Activated T-helper 2 cell treated with anti-CD3 and anti-CD28 coated beads, Interferon-gamma antibody, Interleukin-2, Interleukin-4, amounts not matched to agents 10 μg/mL and 5 μg/mL and 100 μg/mL, durations not matched to agents 14 hours and 24 hours and 36 hours (primary cell): ENCODE measurements around the gene IL1RL2. TPM values are rescaled to one million over a fixed set of nuclear protein-coding genes. Genes with fewer than 3 reads are reported as not detected.

Source experiments
- DNase-seq: peaks from one replicate; pipeline ENCODE4 v3.0.0; 2021; ENCODE audit warnings: low spot score
- H3K27ac Mint-ChIP-seq: one replicate; pipeline ENCODE4 v1.8.0; 2021; ENCODE audit warnings: mixed read lengths
- H3K27me3 Mint-ChIP-seq: one replicate; pipeline ENCODE4 v1.8.0; 2021; ENCODE audit warnings: low read depth, mixed read lengths
- H3K36me3 Mint-ChIP-seq: one replicate; pipeline ENCODE4 v1.8.0; 2021; ENCODE audit warnings: low read depth, mixed read lengths
- H3K4me1 Mint-ChIP-seq: one replicate; pipeline ENCODE4 v1.8.0; 2021; ENCODE audit warnings: low read depth, mixed read lengths
- H3K4me3 Mint-ChIP-seq: one replicate; pipeline ENCODE4 v1.8.0; 2021; ENCODE audit warnings: low read depth, mild to moderate bottlenecking, moderate library complexity, mixed read lengths
- H3K9me3 Mint-ChIP-seq: one replicate; pipeline ENCODE4 v1.8.0; 2021; ENCODE audit warnings: mixed read lengths
- intact Hi-C: fragments of 100-400 bp; cut with micrococcal nuclease; formaldehyde crosslinking; loops from one replicate; pipeline ENCODE4 v1.15.1; 2023
- total RNA-seq: library from RNA; stranded (reverse); gene quantifications from 2 replicates; pipeline ENCODE4 v1.2.3, GENCODE V29; 2022

IL1RL2 gene
- total RNA-seq, 1 donor from 2014 or later, result not detected

GRCh38 chr2:102273619-102274211, 86.9 kb downstream of the IL1RL2 start:
- DNase-seq, result no peak
- H3K36me3 Mint-ChIP-seq, result peaks cover 9% of the 10 kb centered on the region

GRCh38 chr2:102276549-102277201, 89.9 kb downstream of the IL1RL2 start:
- H3K4me3 Mint-ChIP-seq, result no peak overlapping the region
- no peak for DNase-seq
- H3K27ac Mint-ChIP-seq, result peak overlapping the region; percentile 0
- intact Hi-C loops, result no loop called here
- H3K9me3 Mint-ChIP-seq, result peaks cover 21% of the 10 kb centered on the region
- no peaks in the 10 kb centered on the region for H3K27me3 Mint-ChIP-seq
- H3K4me1 Mint-ChIP-seq, result peaks cover 55% of the 10 kb centered on the region
- H3K36me3 Mint-ChIP-seq, result peaks cover 9% of the 10 kb centered on the region

More at GRCh38 chr2:102273619-102274211, 86.9 kb downstream of the IL1RL2 start:
- Mint-ChIP-seq H3K27ac (no peak overlapping the region), H3K4me3 (no peak overlapping the region), H3K9me3 (peaks cover 21% of the 10 kb centered on the region), H3K27me3 (no peaks in the 10 kb centered on the region), H3K4me1 (peaks cover 62% of the 10 kb centered on the region)
- intact Hi-C loops, result no loop called here

GRCh38 chr2:102277202-102277700, 90.4 kb downstream of the IL1RL2 start:
- Mint-ChIP-seq H3K27ac (peak overlapping the region; percentile 0), H3K36me3 (peaks cover 9% of the 10 kb centered on the region), H3K27me3 (no peaks in the 10 kb centered on the region), H3K4me3 (no peak overlapping the region), H3K9me3 (peaks cover 21% of the 10 kb centered on the region), H3K4me1 (peaks cover 49% of the 10 kb centered on the region)
- intact Hi-C loops, result no loop called here
- no peak for DNase-seq

DNA sequence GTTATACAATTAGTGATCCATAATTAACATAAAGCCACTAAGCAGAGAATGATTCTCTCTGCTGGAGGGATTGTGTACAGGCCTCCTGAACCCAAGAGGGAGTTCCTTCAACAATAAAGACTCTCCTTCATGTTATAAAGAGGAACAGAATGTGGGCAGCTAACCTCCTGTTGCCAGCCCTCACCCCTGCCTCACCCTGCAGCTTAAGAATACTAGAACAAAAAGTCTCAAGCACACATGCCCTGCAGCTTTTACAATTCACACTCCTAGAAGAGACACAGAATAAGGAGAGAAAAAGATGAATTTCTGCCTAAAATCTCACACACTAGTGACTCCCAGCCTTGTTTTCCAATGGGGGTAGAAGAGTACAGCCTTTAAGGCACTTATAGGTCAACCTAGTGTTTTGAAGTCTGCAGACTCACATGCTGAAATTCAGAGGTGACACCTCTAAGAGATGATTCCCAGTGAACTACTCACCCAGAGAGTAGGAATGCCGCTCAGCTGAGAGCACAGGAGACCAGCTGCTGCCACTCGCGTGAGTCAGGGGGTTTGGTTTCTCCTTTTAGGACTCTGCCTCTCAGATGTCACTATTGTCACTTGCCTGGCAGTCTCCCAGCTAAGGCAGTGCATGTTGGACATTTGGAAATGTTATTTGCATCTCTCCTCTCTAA, 92.0 kb downstream of the IL1RL2 start:
- H3K4me3 Mint-ChIP-seq, result no peak overlapping the region
- H3K36me3 Mint-ChIP-seq, result peaks cover 9% of the 10 kb centered on the region
- peaks cover 21% of the 10 kb centered on the region for H3K9me3 Mint-ChIP-seq
- no peak for DNase-seq
- H3K27ac Mint-ChIP-seq, result peak overlapping the region; percentile 34
- H3K4me1 Mint-ChIP-seq, result peaks cover 45% of the 10 kb centered on the region
- no peaks in the 10 kb centered on the region for H3K27me3 Mint-ChIP-seq
- intact Hi-C loops, result no loop called here

DNA sequence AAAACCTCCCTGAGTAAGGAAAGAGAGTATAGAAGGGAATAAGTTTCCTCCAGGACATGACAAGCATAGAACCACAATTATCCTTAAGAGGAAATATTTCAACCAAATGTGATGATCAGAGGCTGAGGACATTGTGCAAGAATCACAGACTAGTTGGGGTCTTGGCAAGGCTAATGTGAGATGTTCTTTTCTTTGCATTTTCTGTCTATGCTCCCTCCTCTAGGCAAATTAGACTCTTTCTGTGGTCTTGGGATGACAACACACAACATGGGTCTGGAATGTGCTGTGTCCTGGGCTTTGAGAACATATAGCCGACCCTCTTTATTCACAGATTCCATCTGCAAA, 92.5 kb downstream of the IL1RL2 start:
- no peak for DNase-seq
- intact Hi-C loops, result no loop called here
- Mint-ChIP-seq H3K4me3 (no peak overlapping the region), H3K27ac (no peak overlapping the region), H3K4me1 (peaks cover 44% of the 10 kb centered on the region), H3K9me3 (peaks cover 16% of the 10 kb centered on the region), H3K27me3 (no peaks in the 10 kb centered on the region), H3K36me3 (peaks cover 9% of the 10 kb centered on the region)

DNA sequence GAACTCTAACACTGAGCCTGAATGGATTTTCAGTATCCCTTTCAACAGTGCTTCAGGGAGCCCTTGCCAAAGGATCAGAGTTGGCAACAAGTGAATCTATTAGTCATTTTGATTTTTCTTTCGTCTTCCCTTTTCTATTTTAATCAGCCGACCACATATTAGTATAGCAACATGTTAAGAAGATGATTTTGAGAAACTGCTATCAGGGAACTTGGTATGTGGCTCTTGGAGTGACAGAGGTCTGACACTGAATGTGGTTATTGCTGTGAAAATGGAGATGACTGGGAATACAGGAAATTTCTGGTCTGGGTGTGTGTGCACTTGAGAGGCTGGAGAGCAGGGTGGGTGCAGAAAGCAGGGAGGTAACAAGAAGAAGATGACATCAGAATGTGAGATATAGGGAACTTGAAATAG, 95.9 kb downstream of the IL1RL2 start:
- Mint-ChIP-seq H3K4me1 (peaks cover 26% of the 10 kb centered on the region), H3K27me3 (no peaks in the 10 kb centered on the region), H3K9me3 (no peaks in the 10 kb centered on the region), H3K4me3 (no peak overlapping the region), H3K27ac (no peak overlapping the region), H3K36me3 (no peaks in the 10 kb centered on the region)
- no peak for DNase-seq
- intact Hi-C loops, result no loop called here

DNA sequence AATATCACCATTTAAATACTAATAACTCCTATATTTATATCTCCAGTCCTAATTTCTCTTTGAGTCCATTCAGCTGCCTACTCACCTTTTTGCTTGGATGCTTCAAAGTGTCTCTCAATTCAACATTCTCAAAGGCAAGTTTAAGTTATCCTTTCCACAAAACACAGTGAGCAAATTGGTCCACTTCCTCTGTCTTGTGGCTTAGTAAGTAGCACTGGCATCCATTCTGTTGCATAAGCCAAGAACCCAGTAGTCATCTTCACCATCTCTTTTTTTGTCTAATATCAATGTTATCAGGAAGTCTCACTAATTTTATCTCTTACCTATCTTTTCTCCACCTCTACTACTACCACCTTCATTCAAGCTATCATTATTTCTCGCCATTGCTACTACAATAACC, 97.2 kb downstream of the IL1RL2 start:
- Mint-ChIP-seq H3K4me3 (no peak overlapping the region), H3K27me3 (no peaks in the 10 kb centered on the region), H3K9me3 (peaks cover 4% of the 10 kb centered on the region), H3K36me3 (no peaks in the 10 kb centered on the region), H3K27ac (no peak overlapping the region), H3K4me1 (peaks cover 14% of the 10 kb centered on the region)
- intact Hi-C loops, result no loop called here
- DNase-seq, result no peak

GRCh38 chr2:102284611-102285010, 97.8 kb downstream of the IL1RL2 start:
- Mint-ChIP-seq H3K27me3 (no peaks in the 10 kb centered on the region), H3K9me3 (peaks cover 4% of the 10 kb centered on the region), H3K27ac (no peak overlapping the region), H3K4me1 (peaks cover 12% of the 10 kb centered on the region), H3K4me3 (no peak overlapping the region), H3K36me3 (no peaks in the 10 kb centered on the region)
- intact Hi-C loops, result no loop called here
- DNase-seq, result no peak

DNA sequence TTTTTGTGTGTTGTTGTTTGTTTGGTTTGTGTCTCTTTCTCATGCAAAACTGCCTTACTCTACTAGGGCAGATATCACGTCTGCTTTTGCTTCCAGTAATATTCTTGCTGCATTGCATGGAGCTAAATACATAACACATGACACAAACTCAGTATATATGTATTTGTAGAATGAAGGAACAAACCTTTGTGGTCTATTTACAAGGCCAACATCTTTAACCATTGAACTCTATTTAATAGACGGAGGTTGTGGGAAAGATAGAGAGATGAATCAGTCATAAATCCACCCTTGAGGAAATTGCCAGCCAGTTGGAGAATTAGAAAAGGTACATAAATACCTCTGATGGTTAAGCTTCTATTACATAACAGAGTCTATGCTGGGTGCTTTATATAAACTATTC, 98.5 kb downstream of the IL1RL2 start:
- H3K4me1 Mint-ChIP-seq, result peaks cover 16% of the 10 kb centered on the region
- H3K4me3 Mint-ChIP-seq, result no peak overlapping the region
- no peak overlapping the region for H3K27ac Mint-ChIP-seq
- no peaks in the 10 kb centered on the region for H3K36me3 Mint-ChIP-seq
- no peak for DNase-seq
- H3K9me3 Mint-ChIP-seq, result peaks cover 4% of the 10 kb centered on the region
- intact Hi-C loops, result no loop called here
- H3K27me3 Mint-ChIP-seq, result no peaks in the 10 kb centered on the region

GRCh38 chr2:102286041-102286440, 99.2 kb downstream of the IL1RL2 start:
- no peak overlapping the region for H3K27ac Mint-ChIP-seq
- intact Hi-C loops, result no loop called here
- H3K9me3 Mint-ChIP-seq, result peaks cover 4% of the 10 kb centered on the region
- H3K27me3 Mint-ChIP-seq, result no peaks in the 10 kb centered on the region
- H3K4me3 Mint-ChIP-seq, result no peak overlapping the region
- peaks cover 18% of the 10 kb centered on the region for H3K4me1 Mint-ChIP-seq
- no peak for DNase-seq
- no peaks in the 10 kb centered on the region for H3K36me3 Mint-ChIP-seq

- no peaks in the 10 kb centered on the region for H3K36me3 Mint-ChIP-seq
- H3K4me1 Mint-ChIP-seq, result peaks cover 37% of the 10 kb centered on the region
- H3K27me3 Mint-ChIP-seq, result no peaks in the 10 kb centered on the region
- H3K27ac Mint-ChIP-seq, result no peak overlapping the region
- no peak overlapping the region for H3K4me3 Mint-ChIP-seq
- no peak for DNase-seq
- peaks cover 4% of the 10 kb centered on the region for H3K9me3 Mint-ChIP-seq
- intact Hi-C loops, result no loop called here
Measured at GRCh38 chr2:102289129-102289528, 102.3 kb downstream of the IL1RL2 start.
